Measurements from ENCODE around the gene GID4. TPM values are rescaled to one million over a fixed set of nuclear protein-coding genes. Genes with fewer than 3 reads are reported as not detected.
"Not testable (repeated sequence)": the region's sequence is repeated elsewhere in the genome, so short reads cannot be mapped to it uniquely, and the experiment has no call there.

GID4 gene
- total RNA-seq = 17.1 TPM

GRCh38 chr17:18038861-18039534, at the start of gene GID4, which contains the start of gene ATPAF2:
TSS of gene GID4 (plus strand) at chr17:18039408. CDS start at chr17:18039465, 57 bp downstream.
TSS of gene ATPAF2 (minus strand) at chr17:18039168. CDS start at chr17:18039013, 155 bp downstream.
- intact Hi-C loops (cut with DNase I) = no loop called here
- DNase-seq (ENCODE audit: low spot score) (peak; percentile 100), ATAC-seq (peak; percentile 99)

DNA sequence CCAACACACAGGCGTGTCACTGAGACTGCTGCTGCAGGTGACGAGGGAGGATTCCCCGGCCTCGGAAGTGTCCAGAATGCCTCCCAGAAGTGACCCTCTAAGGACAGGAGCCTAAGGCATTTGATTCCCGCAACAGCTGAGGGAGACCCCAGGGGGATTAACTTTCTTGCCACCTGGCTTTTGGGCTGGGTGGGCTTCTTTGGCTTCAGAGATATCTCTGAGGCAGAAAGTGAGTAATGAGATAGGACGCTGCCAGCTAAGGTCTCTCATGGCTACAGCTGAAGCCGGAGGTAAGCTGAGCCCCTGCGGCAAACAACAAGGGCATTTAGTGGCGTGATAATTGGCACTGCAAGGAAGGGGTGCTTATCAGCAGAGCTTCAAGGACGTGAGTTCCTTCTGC, 49.6 kb upstream of the GID4 start:
- intact Hi-C loops (cut with DNase I) = no loop called here
- ATAC-seq (no peak), DNase-seq (ENCODE audit: low spot score) (no peak)

GRCh38 chr17:17990282-17990681, 48.9 kb upstream of the GID4 start:
- DNase-seq (ENCODE audit: low spot score) = no peak
- ATAC-seq = no peak
- intact Hi-C loops (cut with DNase I) = no loop called here

- ATAC-seq (no peak), DNase-seq (ENCODE audit: low spot score) (no peak)
- intact Hi-C loops (cut with DNase I) = no loop called here
Measured at GRCh38 chr17:17993366-17993765, 45.8 kb upstream of the GID4 start.

DNA sequence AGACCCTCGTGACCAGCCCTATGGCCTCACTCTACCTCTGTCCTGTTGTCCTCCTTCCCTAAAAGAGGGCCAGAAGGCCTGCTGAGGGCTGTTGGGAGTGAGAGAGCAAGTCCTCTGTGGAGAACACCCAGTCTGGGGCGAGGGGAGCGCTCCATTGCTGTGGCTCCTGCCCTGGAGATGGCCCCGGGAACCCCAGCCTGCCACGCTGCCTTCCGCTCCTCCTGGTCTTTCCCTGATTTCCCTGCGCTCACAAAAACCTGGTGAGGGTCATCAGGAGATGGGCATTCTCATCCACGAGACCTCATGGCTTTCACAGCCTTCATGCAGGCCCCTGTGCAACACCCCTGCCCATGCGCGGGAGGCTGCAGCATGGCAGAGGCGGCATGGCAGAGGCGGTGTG, 45.4 kb upstream of the GID4 start:
- ATAC-seq = peak; percentile 20

GRCh38 chr17:17994271-17995069, 44.7 kb upstream of the GID4 start:
- DNase-seq (ENCODE audit: low spot score) (no peak), ATAC-seq (peak; percentile 25)
- intact Hi-C loops (cut with DNase I) = no loop called here

More for the DNA sequence above, 45.4 kb upstream of the GID4 start:
- intact Hi-C loops (cut with DNase I) = no loop called here
- no peak for DNase-seq (ENCODE audit: low spot score)

DNA sequence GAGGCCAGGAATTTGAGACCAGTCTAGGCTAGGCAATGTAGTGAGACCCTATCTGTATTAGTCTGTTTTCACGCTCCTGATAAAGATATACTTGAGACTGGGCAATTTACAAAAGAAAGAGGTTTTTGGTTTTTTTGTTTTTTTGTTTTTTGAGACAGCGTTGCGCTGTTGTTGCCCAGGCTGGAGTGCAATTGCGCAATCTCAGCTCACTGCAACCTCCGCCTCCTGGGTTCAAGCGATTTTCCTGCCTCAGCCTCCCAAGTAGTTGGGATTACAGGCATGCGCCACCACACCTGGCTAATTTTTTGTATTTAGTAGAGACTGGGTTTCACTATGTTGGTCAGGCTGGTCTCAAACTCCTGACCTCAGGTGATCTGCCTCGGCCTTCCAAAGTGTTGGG, 43.3 kb upstream of the GID4 start:
- intact Hi-C loops (cut with DNase I); ATAC-seq; DNase-seq (ENCODE audit: low spot score): not testable (repeated sequence)

- DNase-seq (ENCODE audit: low spot score) (no peak), ATAC-seq (no peak)
- intact Hi-C loops (cut with DNase I) = no loop called here
Measured at GRCh38 chr17:17998934-17999333, 40.3 kb upstream of the GID4 start.

DNA sequence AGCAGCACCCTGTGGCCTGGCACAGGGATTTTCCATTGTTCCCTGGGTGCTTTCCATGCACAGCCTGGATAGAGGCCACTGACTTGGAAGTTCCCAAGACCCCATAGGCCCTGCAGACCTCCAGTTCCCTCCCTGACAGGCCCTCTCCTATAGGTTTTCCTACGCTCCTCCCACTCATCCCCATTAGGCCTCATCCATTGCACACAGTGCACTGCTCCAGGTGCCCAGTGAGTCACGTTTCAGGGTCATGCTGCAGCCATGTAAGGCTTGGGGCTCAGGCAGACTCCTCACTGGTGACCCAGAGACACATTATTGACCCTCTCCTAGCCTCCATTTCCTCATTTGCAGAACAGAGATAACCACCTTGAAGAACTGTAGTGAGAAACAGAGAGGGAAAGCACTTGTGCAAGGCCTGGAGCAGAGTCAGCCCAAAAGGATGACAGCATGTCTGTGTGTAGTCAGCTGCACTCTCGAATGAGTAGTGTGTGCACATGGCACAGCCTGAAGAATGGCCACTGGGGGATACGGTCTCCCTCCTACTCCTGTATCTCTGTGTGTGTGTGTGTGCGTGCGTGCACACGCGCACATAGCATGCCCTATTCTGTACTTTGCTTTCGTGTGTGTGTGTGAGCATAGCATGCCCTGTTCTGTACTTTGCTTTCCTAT, 39.7 kb upstream of the GID4 start:
- DNase-seq (ENCODE audit: low spot score) (no peak), ATAC-seq (no peak)
- intact Hi-C loops (cut with DNase I) = no loop called here

DNA sequence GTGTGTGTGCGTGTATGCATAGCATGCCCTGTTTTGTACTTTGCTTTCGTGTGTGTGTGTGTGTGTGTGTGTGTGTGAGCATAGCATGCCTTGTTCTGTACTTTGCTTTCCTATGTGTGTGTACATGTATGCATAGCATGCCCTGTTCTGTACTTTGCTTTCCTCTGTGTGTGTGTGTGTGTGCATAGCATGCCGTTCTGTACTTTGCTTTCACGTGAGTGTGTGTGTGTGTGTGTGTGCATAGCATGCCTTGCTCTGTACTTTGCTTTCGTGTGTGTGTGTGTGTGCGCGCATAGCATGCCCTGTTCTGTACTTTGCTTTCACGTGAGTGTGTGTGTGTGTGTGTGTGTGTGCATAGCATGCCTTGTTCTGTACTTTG, 39.2 kb upstream of the GID4 start:
- ATAC-seq (no peak), DNase-seq (ENCODE audit: low spot score) (no peak)
- intact Hi-C loops (cut with DNase I) = no loop called here

GRCh38 chr17:18002171-18002570, 37.0 kb upstream of the GID4 start:
- DNase-seq (ENCODE audit: low spot score) (no peak), ATAC-seq (no peak)
- intact Hi-C loops (cut with DNase I) = no loop called here

GRCh38 chr17:18004345-18004744, 34.9 kb upstream of the GID4 start:
- intact Hi-C loops (cut with DNase I) = no loop called here
- DNase-seq (ENCODE audit: low spot score) (no peak), ATAC-seq (no peak)

GRCh38 chr17:18004884-18005305, 34.3 kb upstream of the GID4 start:
- intact Hi-C loops (cut with DNase I) = no loop called here
- ATAC-seq (no peak), DNase-seq (ENCODE audit: low spot score) (no peak)

DNA sequence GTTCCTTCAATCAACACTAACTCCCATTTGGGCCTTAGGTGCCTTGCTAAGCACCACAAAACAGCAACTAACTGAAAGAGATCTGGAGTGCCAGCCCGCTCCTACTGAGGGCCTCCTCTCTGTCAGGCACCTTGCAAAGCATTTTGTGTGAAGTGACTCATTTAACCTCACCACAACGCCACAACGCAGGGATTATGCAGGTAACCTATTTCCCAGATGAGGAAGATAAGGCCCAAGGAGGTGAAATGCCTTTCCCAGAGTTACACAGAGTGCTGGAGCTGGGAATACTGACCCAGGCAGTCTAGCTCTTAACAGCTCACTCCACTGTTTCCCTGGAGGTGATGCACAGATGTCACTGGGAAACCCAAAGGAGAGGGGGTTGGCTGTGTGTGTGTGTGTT, 33.7 kb upstream of the GID4 start:
- ATAC-seq = no peak
- intact Hi-C loops (cut with DNase I) = no loop called here
- no peak for DNase-seq (ENCODE audit: low spot score)

GRCh38 chr17:18006495-18007239, 32.5 kb upstream of the GID4 start:
- intact Hi-C loops (cut with DNase I) = no loop called here
- ATAC-seq (peak; percentile 38), DNase-seq (ENCODE audit: low spot score) (no peak)

DNA sequence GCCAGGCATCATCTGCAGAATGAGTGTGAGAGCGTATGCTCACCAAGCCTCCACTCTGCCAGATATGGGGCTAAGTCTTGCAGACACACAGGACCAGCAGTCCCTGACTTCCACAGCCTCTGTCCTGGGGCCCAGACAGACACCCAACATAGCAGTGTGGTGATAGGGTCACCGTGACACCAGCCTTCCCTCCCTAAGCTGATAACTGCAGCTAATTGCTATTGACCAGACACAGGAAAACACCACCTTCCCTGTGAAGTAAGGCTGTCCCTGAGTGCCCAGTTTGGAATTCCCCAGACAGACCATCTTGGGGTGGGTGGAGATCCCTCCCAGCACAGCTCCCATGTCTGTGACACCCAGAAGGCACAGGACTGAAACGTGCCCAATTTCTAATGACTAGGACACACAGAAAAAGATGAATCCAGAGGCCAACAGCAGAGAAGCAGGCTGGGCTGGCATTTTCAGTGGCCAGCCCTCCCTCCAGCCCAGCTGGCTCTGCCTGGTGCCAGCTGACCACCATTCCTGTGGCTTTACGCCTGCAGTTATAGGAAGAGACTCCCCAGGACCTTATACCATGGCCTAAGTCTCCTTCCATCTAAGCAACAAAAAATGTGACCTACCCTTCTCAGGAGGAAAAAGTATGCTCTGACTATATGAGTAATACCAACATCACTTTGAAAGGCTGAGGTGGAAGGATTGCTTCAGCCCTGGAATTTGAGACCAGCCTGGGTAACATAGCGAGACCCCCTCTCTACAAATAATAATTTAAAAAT, 30.5 kb upstream of the GID4 start:
- DNase-seq (ENCODE audit: low spot score) = no peak
- ATAC-seq = no peak
- intact Hi-C loops (cut with DNase I) = no loop called here

DNA sequence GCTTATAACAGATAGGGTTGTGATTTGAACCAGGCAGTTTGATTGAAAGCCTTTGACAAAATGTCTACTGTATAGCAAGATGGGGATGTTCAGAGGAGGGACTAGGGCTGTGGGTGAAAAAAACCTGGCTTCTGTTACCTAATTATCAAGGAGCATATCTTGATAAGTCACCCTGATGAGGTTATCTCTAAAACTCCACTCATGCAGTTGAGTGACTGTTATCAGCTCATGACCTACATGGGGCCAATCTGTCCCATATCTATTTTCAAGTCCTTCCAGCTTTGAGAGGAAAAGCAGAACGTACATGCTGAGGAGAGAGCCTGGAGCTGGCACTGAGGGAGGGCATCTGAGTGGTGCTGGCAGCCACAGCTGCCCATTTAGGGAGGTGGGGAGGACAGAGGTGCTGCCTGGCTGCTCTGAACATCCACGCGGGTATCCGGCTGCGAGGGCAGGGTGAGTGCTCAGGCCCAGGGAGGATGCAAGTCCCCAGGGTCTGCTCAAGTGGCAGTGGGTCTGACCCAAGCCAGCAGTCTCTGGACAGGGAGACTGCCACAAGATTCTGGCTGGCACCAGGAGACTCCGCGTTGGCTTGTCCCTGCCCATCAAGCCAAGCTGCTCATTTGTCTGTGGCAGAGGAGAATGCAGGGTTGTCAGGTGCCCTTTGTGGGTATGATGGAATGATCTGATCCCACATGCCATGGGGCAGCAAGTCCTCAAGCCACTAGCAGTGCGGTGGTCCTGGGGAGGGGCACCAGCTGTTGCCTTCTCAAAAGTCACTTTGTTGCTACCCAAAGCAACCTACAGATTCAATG, 29.4 kb upstream of the GID4 start:
- DNase-seq (ENCODE audit: low spot score) = no peak
- intact Hi-C loops (cut with DNase I) = no loop called here
- no peak for ATAC-seq

- no peak for DNase-seq (ENCODE audit: low spot score)
- no peak for ATAC-seq
- intact Hi-C loops (cut with DNase I) = no loop called here
Measured at GRCh38 chr17:18011286-18011685, 27.9 kb upstream of the GID4 start.
